NCI-H1092 treated with DMSO at 0.1 percent for 48 hours (cell line): ENCODE measurements around the gene PLVAP.

Experiments
- DNase-seq: peaks from one replicate; lab custom pipeline; 2025; lab: John Stamatoyannopoulos, UW

The PLVAP gene

DNA sequence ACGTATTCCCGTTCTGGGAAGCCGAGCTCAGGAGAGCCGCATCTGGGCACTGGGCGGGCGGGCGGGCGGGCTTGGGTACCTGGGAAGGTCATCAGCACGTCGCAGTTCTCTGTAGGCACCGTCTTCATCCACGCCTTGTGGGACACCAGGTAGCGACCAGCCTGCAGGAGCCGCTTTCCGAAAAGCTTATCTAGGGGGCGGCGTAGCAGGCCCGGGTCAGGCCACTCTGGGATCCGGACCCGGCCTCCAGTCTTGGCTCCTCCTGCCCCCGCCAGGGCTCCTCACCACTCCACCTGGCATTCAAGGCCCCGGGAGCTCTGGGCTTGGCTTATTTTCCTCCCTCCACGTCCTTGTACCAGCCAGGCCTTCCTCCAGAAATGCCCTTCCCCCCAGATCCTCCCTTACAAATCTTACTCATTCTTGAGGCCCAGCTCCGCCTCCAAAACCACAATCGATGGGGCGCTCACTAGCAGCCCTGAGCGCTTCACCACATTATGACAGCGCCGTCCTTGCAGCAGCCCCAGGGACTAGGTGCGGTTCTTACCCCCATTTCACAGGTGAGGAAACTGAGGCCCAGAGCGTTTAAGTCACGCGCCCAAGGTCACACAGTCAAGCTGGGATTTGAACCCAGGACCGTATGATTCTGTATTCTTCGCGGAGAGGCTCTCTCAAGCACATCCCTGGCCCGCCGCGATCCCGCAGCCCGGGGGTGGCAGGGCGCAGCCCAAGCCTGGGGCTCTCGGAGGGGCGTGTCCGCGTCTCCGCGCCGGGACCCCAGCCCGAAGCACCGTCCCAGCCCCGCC lies 43.3 kb downstream of the PLVAP start:
- DNase-seq = no peak

DNA sequence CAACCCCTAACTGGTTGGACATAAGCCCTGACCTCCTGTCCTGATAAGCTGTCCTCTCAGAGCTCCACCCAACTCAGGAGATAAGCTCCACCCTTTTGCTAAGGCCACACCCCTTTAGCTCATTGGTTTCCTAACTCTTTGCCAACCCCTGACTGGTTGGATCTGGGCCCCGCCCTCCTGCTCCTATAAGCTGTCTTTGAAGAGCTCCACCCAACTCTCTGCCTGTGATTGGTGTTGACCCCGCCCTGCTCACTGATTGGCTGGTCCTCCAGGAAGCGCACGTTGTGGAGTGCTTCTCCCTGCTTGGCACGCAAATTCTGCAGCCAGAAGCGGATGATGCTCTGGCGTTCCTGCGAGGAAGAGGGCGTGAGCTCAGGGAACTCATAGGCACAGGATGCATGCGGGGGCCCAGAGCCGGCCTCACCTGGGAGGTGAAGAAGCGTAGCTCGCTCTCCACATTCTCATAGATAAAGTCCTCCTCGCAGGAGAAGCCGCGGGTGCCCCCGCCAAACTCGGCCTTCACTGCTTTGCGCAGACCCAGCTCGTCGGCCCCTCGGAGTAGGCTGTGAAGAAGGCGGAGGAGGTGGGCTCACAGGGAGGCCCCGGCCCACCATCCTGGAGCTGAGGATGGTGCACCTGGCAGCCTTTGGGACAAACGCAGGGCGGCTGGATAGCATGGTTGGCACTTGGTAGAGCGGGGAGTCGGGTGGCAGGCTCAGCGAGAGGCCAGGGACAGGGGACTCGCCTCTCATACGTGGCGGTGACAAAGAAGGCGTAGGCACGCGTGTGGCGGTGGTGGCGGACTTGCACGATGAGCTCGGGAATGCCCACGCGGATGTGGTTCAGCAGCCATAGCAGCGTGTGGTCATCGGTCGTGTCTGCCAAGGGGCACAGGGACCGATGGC lies 44.2 kb downstream of the PLVAP start:
- DNase-seq = peak; percentile 15

DNA sequence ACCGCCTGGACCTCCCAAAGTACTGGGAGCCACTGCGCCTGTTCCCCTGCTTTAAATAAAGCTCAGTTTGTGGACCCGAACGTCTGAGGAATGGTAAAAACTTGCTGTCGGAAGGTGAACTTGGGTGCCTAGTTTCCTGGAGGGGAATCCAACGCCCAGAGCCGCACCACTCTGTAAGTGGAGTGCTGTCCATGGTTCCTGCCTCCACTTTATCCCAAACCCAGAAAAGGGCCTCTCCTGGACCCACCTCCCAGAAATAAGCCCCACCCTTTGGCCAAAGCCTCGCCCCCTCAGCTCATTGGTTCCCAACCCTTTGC lies 44.8 kb downstream of the PLVAP start:
- DNase-seq = no peak

DNA sequence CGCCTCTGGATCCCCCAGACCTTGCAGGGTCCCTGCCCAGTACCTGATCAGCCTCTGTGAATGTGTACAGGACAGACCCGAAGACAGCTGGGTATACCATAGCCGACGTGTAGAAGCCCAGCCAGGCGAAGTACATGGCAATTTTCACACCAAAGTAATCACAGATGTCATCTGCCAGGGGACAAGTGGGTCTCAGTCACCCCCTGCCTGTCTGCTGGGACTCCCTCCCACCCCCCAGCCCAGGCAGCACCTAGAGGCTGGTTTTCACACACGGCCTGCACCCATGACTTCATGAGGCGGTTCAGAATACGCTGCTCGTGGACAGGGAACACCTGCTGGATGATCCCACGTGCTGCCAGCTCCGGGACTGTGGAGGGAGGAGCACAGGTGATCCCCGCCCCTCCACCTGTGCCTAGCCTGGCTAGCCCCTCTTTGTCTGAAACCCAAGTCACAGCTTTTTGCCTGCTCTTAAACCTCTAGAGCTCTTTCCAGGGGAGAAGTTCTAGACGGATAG lies 46.0 kb downstream of the PLVAP start:
- DNase-seq = no peak

DNA sequence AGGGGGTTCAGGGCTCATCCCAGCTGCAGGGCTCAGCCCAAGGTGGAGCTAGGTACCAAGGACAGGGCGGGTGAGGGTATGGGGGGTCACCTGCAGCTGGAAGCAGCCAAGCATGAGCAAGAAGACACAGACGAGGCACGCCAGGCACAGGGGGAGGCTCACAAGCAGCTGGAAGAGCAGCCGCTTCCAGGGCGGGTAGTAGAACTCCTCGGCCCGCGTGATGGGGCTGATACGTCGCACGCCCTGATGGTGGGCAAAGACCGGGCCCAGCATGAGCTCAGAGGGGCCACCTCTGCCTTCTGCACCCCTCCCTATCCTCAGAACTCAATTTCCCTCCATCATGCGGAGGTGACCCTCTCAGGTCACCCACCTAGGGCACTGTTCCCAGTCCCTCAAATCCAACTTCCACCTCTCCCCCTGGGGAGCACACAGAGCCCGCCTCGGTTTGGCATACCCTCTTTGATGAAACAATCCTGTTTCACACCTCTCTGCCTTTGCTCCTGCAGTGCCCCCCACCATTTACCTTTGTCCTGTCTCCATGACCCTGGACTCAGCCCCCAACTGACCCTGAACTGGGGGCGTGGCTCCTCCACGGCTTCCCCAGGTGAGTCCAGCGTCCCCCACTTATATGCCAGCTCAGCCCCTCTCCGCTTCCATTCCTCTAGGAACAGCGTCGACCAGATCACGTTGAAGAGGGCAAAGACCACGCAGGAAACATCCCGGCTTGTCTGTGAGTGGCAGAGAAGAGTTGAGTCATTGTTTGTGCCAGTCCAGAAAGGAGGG lies 46.7 kb downstream of the PLVAP start:
- no peak for DNase-seq

DNA sequence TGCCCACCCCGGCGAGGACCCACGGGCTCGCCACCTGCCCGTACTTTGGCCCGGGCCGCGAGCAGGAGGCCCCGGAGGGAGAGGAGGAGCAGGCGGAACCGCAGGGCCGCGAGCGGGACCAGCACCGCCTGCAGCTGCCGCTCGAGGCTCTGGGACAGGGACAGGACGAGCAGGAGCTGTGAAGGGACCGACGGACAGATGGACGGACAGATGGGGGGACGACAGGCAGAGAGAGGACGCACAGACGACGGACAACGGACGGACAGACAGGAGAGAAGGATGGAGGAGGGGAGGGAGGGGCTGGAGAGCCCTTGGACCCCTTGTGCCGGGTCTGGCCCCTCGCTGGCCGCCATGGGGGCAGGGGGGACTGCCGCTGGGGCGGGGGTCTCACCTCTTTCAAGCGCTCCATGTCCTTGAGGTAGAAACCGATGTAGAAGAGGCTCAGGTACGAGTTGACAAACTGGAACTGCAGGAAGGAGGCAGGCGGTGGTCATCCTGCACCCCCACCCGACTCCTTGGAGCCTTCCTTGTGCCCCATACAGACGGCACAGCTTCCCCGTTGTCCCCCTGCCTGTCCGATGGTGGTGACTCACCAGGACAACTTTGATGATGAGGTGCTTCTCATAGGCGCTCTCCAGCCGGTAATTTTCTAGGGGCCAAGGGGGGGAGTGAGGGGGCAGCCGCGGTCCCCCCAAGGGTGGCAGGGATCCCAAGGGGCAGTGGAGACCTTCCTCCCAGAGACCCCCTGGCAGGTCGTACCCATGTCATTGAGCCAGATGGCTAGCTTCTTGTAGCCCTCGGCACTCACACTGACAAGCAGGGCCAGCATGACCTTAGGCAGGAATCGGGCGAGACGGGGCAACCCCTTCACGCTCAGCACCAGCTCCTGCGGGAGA lies 47.5 kb downstream of the PLVAP start:
- no peak for DNase-seq

DNA sequence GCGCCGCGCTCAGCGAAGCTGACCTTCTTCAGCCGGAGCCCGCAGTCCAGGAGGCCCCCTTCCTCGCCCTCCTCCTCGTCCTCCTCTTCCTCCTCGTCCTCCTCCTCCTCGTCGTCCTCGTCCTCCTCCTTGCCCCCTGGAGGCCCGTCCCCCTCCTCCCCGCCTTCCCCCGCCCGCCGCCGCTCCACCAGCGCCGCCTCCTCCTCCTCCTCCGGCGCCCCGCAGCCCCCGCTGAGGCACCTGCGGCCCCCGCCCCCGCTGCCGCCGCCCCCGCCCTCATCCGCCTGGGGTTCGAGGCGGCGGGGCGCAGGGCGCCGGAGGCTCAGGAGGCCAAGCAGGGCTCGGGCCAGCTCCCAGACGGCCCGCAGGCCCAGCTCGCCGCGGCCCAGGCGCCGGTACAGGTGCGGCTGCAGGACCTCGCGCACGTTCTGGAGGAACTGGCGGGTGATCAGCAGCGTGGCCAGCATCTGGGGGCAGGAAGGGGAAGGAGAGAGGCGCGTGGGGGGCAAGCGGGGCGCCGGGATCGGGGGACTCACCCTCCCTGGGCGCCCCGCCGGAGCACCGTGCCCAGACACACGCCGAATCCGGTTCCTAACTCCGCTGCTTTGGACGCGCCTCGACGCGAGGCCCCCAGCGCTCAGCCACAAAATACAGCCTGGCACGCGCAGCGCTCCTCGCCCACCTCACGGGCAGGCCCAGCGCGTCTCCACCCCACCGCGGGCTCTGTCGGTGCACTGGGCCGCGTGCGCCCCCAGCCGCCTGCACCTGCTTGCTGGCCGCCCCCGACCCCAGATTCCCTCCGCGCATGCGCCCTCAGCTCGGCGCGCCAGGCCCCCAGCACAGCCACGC lies 48.4 kb downstream of the PLVAP start:
- no peak for DNase-seq

DNA sequence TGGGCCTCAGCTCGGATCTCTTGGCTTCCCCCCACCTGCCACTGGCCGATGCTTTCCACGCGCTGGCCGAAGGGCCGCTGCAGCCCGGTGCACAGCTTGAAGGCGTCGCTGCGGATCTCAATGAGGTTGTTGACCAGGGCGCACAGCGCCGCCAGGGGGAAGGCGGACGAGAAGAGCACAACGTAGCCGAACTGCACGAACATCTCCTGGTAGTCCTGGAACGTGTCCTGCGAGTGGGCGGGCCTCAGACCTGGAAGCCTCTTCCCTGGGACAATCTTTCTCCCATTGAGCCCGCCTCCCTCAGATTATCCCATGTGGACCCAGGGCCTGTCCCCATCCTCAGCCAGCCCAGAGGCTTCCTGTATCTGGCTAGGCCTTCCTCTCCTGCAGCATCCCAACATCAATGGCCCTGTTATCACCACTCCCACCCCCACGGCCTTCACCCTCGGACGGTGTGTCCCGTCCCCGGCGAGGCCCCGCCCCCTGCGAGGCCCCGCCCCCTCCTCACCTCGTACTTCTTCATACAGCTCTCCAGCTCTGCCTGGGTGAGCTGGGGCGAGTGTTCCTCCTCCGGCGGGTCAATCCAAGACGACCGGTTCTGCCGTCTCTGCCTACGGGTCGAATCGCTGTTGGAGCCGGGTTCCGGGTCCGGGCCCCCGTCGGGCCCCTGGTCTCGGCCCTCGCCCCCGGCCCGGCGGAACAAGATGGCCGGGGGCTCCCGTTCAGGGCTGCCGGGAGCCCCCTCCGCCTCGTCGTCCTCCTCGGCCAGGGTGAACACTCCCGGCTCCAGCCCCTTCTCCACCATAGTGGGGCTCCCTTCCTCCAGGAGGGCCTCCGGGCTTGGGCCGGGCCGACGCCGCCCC lies 49.3 kb downstream of the PLVAP start:
- DNase-seq = no peak

DNA sequence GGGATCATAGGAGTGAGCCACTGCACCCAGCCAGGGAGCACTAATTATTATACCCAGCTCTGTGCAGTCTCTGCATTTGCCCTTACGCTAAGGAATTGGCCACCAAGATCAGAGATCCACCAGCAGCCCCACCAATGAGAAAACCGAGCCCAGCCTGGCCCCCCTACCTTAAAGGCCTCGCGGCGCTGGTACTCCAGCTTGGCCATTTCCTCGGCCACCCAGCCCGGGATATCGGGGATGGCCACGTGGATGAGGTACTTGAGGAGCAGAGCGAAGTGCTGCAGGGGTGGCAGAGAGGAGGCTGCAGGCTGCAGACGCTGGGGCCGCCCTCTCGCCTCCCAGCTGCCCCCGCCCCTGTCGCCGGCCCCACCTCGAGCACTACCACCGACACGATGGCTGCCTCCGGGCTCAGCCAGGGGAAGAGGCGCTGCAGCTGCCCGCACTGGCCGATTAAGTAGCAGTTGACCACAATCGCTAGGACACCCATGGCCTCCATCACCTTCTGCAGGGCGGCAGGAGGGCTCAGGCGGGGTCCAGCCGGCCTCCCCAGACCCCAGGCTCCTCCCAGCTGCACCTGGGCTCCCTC lies 50.0 kb downstream of the PLVAP start:
- no peak for DNase-seq

DNA sequence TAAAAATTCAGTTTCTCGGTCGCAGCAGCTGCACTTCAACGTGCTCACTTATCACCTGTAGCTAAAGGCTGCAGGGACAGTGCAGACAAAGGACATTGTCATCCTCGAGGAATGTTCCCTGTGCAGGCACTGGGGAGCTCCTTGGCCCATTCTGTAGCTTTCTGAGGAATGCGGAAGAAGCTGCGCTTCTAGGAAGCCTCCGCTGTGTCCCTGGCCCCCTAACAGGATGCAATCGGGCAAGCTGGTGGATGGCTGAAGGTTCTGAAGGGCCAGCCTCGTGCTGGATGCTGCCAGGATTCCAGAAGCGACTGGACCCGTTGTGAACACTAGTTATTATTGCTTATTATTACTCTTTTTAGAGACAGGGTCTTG lies 50.6 kb downstream of the PLVAP start:
- DNase-seq = no peak

DNA sequence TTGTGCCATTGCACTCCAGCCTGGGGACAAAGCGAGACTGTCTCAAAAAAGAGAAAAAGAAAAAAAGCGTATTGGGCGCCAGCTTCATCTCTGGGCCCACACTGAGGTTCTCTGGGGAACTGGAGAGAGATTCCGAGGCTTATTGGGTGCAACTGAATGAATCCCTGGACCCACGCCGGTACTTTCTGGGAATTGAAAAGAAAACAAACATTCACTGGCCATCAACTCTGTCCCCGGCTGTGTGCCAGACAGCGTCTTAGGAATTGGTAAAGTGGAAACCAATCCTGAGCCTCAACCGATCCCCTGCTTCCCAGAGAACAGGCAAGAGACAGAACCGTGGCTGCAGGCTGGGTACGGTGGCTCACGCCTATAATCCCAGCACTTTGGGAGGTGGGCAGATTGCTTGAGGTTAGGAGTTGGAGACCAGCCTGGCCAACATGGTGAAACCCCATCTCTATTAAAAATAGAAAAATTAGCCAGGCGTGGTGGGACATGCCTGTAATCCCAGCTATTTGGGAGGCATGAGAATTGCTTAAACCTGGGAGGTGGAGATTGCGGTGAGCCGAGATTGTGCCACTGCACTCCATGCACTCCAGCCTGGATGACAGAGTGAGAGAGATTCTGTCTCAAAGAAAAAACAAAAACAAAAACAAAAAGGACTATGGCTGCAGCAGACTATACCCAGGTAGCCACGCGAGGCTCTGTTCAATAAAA lies 51.1 kb downstream of the PLVAP start:
- no peak for DNase-seq

DNA sequence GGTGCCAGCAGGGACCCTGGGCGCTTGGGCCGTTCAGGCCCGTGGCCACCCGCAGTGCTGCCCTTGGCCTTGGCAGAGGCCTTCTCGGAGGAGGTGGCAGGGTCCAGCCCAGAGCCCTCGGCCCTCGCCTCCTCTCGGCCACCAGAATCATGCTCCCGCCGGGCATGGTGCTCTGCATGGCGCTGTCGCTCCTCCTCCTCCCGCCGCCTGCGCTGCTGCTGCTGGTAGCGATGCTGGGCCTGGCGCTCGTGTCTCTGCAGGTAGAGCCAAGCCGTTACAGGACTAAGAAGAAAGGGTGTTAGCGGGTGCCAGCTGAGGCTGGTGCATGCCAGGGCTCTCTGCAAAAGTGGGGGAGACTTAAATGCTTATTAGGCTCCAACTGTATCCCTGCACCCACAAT lies 52.0 kb downstream of the PLVAP start:
- no peak for DNase-seq

DNA sequence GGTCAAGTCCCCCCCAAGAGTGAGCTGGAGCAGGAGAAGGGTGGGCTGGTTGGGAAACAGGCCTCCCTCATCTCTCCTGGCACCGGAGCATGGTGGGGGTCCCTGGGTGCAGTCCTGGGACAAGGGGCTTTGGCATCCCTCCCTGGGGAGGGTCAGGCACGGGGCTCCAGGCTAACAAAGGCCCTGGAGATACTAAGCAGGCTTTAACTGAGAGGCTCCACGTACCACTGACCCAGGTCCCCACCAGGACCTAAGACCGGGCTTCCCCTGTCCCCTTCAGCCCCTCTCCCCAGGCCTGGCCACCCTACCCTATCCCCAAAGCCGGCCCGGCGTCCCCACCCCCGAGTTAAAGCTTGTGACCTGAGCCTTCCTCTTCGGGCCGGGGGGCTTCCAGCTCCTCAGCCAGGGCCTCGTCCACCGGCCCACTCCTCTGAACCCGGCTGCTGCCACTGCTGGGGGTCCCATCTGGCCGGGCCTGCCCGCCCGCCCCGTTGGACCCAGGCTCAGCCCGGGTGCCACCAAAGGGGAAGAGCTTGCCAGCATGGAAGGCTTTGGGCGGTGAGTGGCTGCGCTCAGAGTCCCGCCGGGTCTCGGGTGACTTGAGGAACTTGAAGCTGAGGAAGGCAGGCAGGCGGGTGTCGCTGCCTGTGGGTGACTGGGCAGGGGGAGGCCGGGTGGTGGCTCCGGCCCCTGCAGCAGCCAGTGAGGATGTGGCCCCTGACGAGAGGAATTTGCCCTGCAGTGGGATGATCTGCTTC lies 52.6 kb downstream of the PLVAP start:
- no peak for DNase-seq

DNA sequence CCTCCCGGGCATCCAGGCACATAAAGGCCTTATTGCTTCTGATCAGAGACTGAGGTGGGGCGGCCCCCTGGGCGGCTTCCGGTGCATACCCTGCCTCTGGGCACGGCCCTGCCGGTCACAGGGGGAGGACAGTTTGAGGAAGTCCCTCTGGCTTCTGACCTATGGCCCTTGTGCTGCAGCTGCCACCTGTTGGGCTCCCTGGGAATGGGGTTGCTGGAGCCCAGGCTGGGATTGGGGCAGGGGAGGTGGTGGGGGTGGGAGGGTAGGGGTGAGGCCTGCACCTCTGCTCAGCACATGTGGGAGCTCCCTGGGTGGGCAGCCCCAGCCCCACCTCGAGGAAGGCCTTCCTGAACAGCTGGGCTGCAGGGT lies 53.2 kb downstream of the PLVAP start:
- no peak for DNase-seq

DNA sequence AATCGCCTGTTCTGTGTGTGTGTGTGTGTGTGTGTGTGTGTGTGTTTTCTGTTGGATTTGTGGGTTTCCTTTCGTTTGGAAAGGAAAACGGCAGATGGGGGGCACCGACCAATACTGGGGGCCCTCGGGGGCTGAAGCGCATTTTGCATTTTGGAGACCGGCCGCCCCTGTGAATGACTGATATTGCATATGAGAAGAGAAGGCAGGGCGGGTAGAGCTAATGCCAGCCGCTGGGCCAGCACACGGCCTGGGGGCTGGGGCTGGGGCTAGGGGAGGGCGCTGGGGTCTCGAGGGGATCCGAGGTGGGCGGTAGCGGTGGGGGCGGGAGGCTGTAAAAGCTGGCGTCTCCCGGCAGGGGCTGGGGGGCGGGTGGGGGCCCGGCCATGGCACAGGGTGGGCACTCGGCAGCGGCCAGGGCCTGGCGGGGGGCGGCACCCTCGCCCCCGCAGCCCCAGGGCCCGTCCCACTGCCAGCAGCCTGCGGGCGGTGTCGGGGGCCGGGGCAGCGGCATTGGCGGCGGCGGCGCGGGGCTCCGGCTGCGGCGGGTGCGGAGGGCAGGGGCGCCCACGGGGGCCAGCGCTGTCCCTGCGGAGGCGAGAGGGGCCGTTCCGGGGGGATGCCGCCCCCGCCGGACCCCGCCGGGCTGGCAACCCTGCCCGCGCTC lies 53.7 kb downstream of the PLVAP start:
- DNase-seq = no peak

DNA sequence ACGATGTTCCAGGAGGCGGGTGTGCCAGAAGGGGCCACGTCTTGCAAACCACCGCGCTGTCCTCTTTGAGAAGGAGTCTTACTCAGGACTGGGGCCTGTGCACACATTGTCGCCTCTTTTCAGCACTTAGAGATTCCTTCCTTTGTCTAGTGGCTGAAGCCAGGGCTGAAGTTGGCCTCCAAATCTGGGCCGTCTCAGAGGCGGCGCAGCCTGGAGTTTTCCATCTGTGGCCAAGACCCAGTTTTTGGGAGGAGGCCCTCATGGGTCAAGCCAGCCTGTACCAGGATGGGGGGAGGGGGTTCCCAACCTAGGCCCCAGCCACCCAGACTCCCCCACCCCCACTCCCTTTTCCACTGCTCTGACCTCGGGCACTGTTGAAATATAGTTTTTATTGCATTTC lies 54.3 kb downstream of the PLVAP start:
- DNase-seq = no peak
